Smooth muscle cell (in vitro differentiated cells): ENCODE measurements around the gene LRRTM1. TPM values are rescaled to one million over a fixed set of nuclear protein-coding genes. Genes with fewer than 3 reads are reported as not detected.

Experiments used
- DNase-seq: peaks from one replicate; lab custom pipeline; 2025; ENCODE audit not compliant: unreplicated experiment; lab: John Stamatoyannopoulos, UW
- H2AFZ ChIP-seq: fragments of 200-600 bp; sonication (generic); 2 replicates; pipeline ENCODE4 v1.6.0; 2016; ENCODE audit warnings: antibody characterized with exemption, low read depth, mild to moderate bottlenecking
- H3F3A ChIP-seq: fragments of 200-600 bp; sonication (generic); 2 replicates; pipeline ENCODE4 v1.6.0; 2017; ENCODE audit warnings: antibody characterized with exemption, low read depth
- H3K27ac ChIP-seq: fragments of 200-600 bp; sonication (generic); 2 replicates; pipeline ENCODE4 v1.5.1; 2016; ENCODE audit warnings: low read depth, mild to moderate bottlenecking
- H3K27me3 ChIP-seq: fragments of 200-600 bp; sonication (generic); 2 replicates; pipeline ENCODE4 v1.6.1; 2016; ENCODE audit warnings: low read depth, mild to moderate bottlenecking
- H3K36me3 ChIP-seq: fragments of 200-600 bp; sonication (generic); 2 replicates; pipeline ENCODE4 v1.5.1; 2016; ENCODE audit warnings: low read depth
- H3K4me1 ChIP-seq: fragments of 200-600 bp; sonication (generic); 2 replicates; pipeline ENCODE4 v1.5.1; 2016; ENCODE audit warnings: low read depth
- H3K4me2 ChIP-seq: fragments of 200-600 bp; sonication (generic); 2 replicates; pipeline ENCODE4 v1.6.0; 2016; ENCODE audit warnings: mild to moderate bottlenecking
- H3K4me3 ChIP-seq: fragments of 200-600 bp; sonication (generic); 2 replicates; pipeline ENCODE4 v1.5.1; 2016; ENCODE audit warnings: mild to moderate bottlenecking
- H3K79me2 ChIP-seq: fragments of 200-600 bp; sonication (generic); 2 replicates; pipeline ENCODE4 v1.6.0; 2016; ENCODE audit warnings: low read depth, mild to moderate bottlenecking
- H3K9ac ChIP-seq: fragments of 200-600 bp; sonication (generic); 2 replicates; pipeline ENCODE4 v1.6.0; 2016; ENCODE audit warnings: low read depth
- H3K9me3 ChIP-seq: fragments of 200-600 bp; sonication (generic); replicated peaks from 2 replicates; pipeline ENCODE4 v1.5.1; 2016; ENCODE audit warnings: low read depth
- H4K20me1 ChIP-seq: fragments of 200-600 bp; sonication (generic); 2 replicates; pipeline ENCODE4 v1.6.0; 2016; ENCODE audit warnings: low read depth
- WGBS: methylation state at CpG from one replicate; pipeline ENCODE4 v1.1.7; 2016; ENCODE audit warnings: low lambda C conversion rate; 5-methylcytosine and 5-hydroxymethylcytosine counted together
- polyA plus RNA-seq: library from polyadenylated mRNA; unstranded; fragments of >200 nt; fragmentation: Nextera tagmentation; extraction: Ambion mirVana; gene quantifications from 2 replicates; pipeline ENCODE4 v1.2.1, GENCODE V29; 2016
- total RNA-seq: library from RNA; depleted of rRNA; stranded (reverse); fragments of >200 nt; gene quantifications from 2 replicates; pipeline ENCODE4 v1.2.3, GENCODE V29; 2014
- TF ChIP-seq, protein P1 (sequence below): fragments of 200-600 bp; sonication (generic); IDR thresholded peaks from 2 replicates; pipeline ENCODE4 v1.5.1; 2017; ENCODE audit warnings: borderline replicate concordance, mild to moderate bottlenecking, antibody characterized with exemption; ENCODE audit not compliant: insufficient read depth, poor library complexity, severe bottlenecking

LRRTM1 gene
- total and polyA plus RNA-seq, 2 experiments from 2014 or later = 7.4 to 17.7 TPM

DNA sequence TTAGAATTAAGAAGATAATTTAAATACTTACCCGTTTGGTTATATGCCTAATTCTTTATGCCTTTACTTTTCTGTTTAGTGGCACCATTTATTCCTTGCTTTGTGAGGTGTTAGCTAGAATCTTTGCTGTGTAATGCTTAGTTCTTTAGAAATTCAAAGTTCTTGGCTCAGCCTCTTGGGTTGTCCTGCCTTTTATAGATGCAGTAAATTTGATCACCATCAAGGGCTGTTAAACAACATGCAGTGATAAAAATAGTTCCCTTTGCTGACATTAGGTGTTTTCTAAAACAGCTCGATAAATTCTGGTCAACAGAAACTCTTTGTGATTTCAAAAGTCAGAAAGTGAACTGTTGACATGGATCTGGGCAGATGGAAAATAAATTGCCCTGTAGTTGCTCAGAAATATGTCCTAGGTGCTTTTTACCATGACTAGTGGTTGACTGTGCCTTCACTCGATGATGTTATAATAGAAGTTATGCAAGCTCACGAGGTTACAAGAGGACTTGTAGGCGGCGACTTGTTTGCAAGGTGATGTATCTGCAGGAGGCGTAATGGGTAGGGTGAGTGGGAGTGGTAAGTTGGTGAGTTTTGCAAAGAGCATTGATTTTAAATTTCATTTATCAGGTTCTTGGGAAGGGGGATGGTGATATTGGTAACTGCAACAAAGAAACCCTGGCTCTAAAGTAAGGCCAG lies 52.1 kb downstream of the LRRTM1 start:
- no peaks in the 10 kb centered on the region for H3K4me1 ChIP-seq
- no peaks in the 10 kb centered on the region for H3K36me3 ChIP-seq
- H4K20me1 ChIP-seq = no peaks in the 10 kb centered on the region
- no peaks in the 10 kb centered on the region for H3K27me3 ChIP-seq
- no peaks in the 10 kb centered on the region for H3F3A ChIP-seq
- H2AFZ ChIP-seq = no peak overlapping the region
- no peaks in the 10 kb centered on the region for H3K9me3 ChIP-seq
- no peak overlapping the region for H3K4me3 ChIP-seq
- WGBS = 85% methylated on average over 7 of the region's 7 CpGs
- TF ChIP-seq, protein P1, sequence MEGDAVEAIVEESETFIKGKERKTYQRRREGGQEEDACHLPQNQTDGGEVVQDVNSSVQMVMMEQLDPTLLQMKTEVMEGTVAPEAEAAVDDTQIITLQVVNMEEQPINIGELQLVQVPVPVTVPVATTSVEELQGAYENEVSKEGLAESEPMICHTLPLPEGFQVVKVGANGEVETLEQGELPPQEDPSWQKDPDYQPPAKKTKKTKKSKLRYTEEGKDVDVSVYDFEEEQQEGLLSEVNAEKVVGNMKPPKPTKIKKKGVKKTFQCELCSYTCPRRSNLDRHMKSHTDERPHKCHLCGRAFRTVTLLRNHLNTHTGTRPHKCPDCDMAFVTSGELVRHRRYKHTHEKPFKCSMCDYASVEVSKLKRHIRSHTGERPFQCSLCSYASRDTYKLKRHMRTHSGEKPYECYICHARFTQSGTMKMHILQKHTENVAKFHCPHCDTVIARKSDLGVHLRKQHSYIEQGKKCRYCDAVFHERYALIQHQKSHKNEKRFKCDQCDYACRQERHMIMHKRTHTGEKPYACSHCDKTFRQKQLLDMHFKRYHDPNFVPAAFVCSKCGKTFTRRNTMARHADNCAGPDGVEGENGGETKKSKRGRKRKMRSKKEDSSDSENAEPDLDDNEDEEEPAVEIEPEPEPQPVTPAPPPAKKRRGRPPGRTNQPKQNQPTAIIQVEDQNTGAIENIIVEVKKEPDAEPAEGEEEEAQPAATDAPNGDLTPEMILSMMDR = no peak
- no peak overlapping the region for H3K27ac ChIP-seq
- no peak overlapping the region for H3K4me2 ChIP-seq
- H3K79me2 ChIP-seq = no peaks in the 10 kb centered on the region
- no peak overlapping the region for H3K9ac ChIP-seq
- DNase-seq = no peak
